H7 (cell line): ENCODE measurements around the gene PMS2. TPM values are rescaled to one million over a fixed set of nuclear protein-coding genes. Genes with fewer than 3 reads are reported as not detected.
"Not testable (repeated sequence)": the region's sequence is repeated elsewhere in the genome, so short reads cannot be mapped to it uniquely, and the experiment has no call there.

Source experiments
- DNase-seq: peaks from one replicate; pipeline ENCODE4 v3.0.0; 2012
- H3K27me3 ChIP-seq: 2 replicates; pipeline ENCODE4 v1.6.0; 2011; ENCODE audit warnings: mild to moderate bottlenecking, low read length; ENCODE audit not compliant: control insufficient read depth, insufficient read depth
- H3K36me3 ChIP-seq: replicated peaks from 2 replicates; pipeline ENCODE4 v1.5.1; 2011; ENCODE audit warnings: low read length; ENCODE audit not compliant: control insufficient read depth, insufficient read depth
- H3K4me3 ChIP-seq: 2 replicates; pipeline ENCODE4 v1.5.1; 2011; ENCODE audit warnings: low read depth, mild to moderate bottlenecking, control low read depth, low read length, moderate library complexity; ENCODE audit not compliant: insufficient read depth
- total RNA-seq: library from RNA; depleted of rRNA; stranded (reverse); fragments of >200 nt; shearing (Covaris generic); gene quantifications from 2 replicates; pipeline ENCODE4 v1.2.3, GENCODE V29; 2014

PMS2 gene
- total RNA-seq, 1 experiment from 2014 or later: 18.5 TPM

- H3K27me3 ChIP-seq, H3K36me3 ChIP-seq, DNase-seq, H3K4me3 ChIP-seq: not testable (repeated sequence)
Measured at GRCh38 chr7:5987061-5987460, 21.8 kb downstream of the PMS2 start.

GRCh38 chr7:5979680-5980314 is 29.1 kb downstream of the PMS2 start:
- H3K4me3 ChIP-seq, H3K27me3 ChIP-seq, DNase-seq, H3K36me3 ChIP-seq: not testable (repeated sequence)

- H3K4me3 ChIP-seq, H3K36me3 ChIP-seq, DNase-seq, H3K27me3 ChIP-seq: not testable (repeated sequence)
Measured at GRCh38 chr7:5973580-5973979, 35.3 kb downstream of the PMS2 start.

GRCh38 chr7:5970347-5970911 is 38.4 kb downstream of the PMS2 start, which contains the start of gene RSPH10B:
TSS of gene RSPH10B (minus strand) at chr7:5970689. CDS start at chr7:5967116, 3,573 bp downstream.
- H3K4me3 ChIP-seq, H3K27me3 ChIP-seq, H3K36me3 ChIP-seq, DNase-seq: not testable (repeated sequence)

- not testable (repeated sequence) for DNase-seq, H3K27me3 ChIP-seq, H3K4me3 ChIP-seq, H3K36me3 ChIP-seq
Measured at GRCh38 chr7:5963810-5964209, 45.0 kb downstream of the PMS2 start.

GRCh38 chr7:5963205-5963604 is 45.6 kb downstream of the PMS2 start:
- H3K27me3 ChIP-seq, DNase-seq, H3K36me3 ChIP-seq, H3K4me3 ChIP-seq: not testable (repeated sequence)

GRCh38 chr7:5934945-5935450 is 73.9 kb downstream of the PMS2 start:
- DNase-seq, H3K4me3 ChIP-seq, H3K27me3 ChIP-seq, H3K36me3 ChIP-seq: not testable (repeated sequence)

- H3K36me3 ChIP-seq, DNase-seq, H3K4me3 ChIP-seq, H3K27me3 ChIP-seq: not testable (repeated sequence)
Measured at GRCh38 chr7:5931905-5932644, 76.8 kb downstream of the PMS2 start.

- DNase-seq: peak; percentile 5
- H3K4me3 ChIP-seq: not testable (repeated sequence)
Measured at GRCh38 chr7:5931250-5931649, 77.6 kb downstream of the PMS2 start.

GRCh38 chr7:5930290-5930689 is 78.6 kb downstream of the PMS2 start:
- not testable (repeated sequence) for H3K36me3 ChIP-seq, DNase-seq, H3K4me3 ChIP-seq, H3K27me3 ChIP-seq

More at GRCh38 chr7:5931250-5931649, 77.6 kb downstream of the PMS2 start:
- not testable (repeated sequence) for H3K36me3 ChIP-seq, H3K27me3 ChIP-seq

- not testable (repeated sequence) for H3K36me3 ChIP-seq, H3K27me3 ChIP-seq, DNase-seq, H3K4me3 ChIP-seq
Measured at GRCh38 chr7:5926263-5926870, 82.5 kb downstream of the PMS2 start.

GRCh38 chr7:5924630-5925029 is 84.2 kb downstream of the PMS2 start:
- H3K27me3 ChIP-seq, H3K4me3 ChIP-seq, DNase-seq, H3K36me3 ChIP-seq: not testable (repeated sequence)

- H3K27me3 ChIP-seq, H3K4me3 ChIP-seq, H3K36me3 ChIP-seq, DNase-seq: not testable (repeated sequence)
Measured at GRCh38 chr7:5924180-5924579, 84.7 kb downstream of the PMS2 start.
